Liver (tissue), 9 donors: ENCODE results near the gene XYLT1. TPM values are rescaled to one million over a fixed set of nuclear protein-coding genes. Genes with fewer than 3 reads are reported as not detected.
"Not testable (repeated sequence)": the region's sequence is repeated elsewhere in the genome, so short reads cannot be mapped to it uniquely, and the experiment has no call there.

Source experiments
- DNase-seq: peaks from one replicate; pipeline ENCODE4 v3.0.0-alpha.2; 2017; ENCODE audit warnings: low spot score
- H3K27ac ChIP-seq, 2 donors: one replicate each; pipeline ENCODE4 v1.7.0; 2013; ENCODE audit warnings: inconsistent platforms in 2 of 2, low read length in 2 of 2, control low read depth in 1 of 2, low read depth in 1 of 2, mild to moderate bottlenecking in 1 of 2
- H3K27me3 ChIP-seq, 4 donors: one replicate each; pipeline versions ENCODE4 v1.6.1 to v1.7.0; 2013; ENCODE audit warnings: low read length in 3 of 4, inconsistent platforms in 1 of 4, mild to moderate bottlenecking in 1 of 4, moderate library complexity in 1 of 4; ENCODE audit not compliant: control insufficient read depth in 4 of 4, insufficient read depth in 4 of 4
- H3K36me3 ChIP-seq, 4 donors: one replicate each; pipeline versions ENCODE4 v1.6.1 to v1.7.0; 2013; ENCODE audit warnings: low read length in 3 of 4, mild to moderate bottlenecking in 3 of 4, low read depth in 1 of 4, moderate library complexity in 1 of 4; ENCODE audit not compliant: control insufficient read depth in 4 of 4, insufficient read depth in 3 of 4
- H3K4me1 ChIP-seq, 4 donors: one replicate each; pipeline versions ENCODE4 v1.6.1 to v1.7.0; 2013; ENCODE audit warnings: low read length in 3 of 4, mild to moderate bottlenecking in 3 of 4, moderate library complexity in 1 of 4; ENCODE audit not compliant: control insufficient read depth in 4 of 4, insufficient read depth in 4 of 4
- H3K4me3 ChIP-seq, 3 donors: one replicate each; pipeline versions ENCODE4 v1.6.1 to v1.7.0; 2013; ENCODE audit warnings: low read length in 3 of 3, control low read depth in 1 of 3, low read depth in 1 of 3, mild to moderate bottlenecking in 1 of 3
- H3K9ac ChIP-seq, 2 donors: one replicate each; pipeline ENCODE4 v1.7.0; 2013; ENCODE audit warnings: low read length in 2 of 2, mild to moderate bottlenecking in 2 of 2, moderate library complexity in 2 of 2, control low read depth in 1 of 2, low read depth in 1 of 2
- H3K9me3 ChIP-seq, 4 donors: one replicate each; pipeline versions ENCODE4 v1.6.1 to v1.7.0; 2013; ENCODE audit warnings: low read length in 3 of 4; ENCODE audit not compliant: control insufficient read depth in 4 of 4
- EGR1 ChIP-seq, 2 donors: IDR thresholded peaks; 2 replicates each; pipeline ENCODE4 v1.6.1; 2016 to 2018; ENCODE audit warnings: antibody characterized with exemption in 2 of 2, low read depth in 2 of 2
- FOXA1 ChIP-seq: IDR thresholded peaks from 2 replicates; pipeline ENCODE4 v1.6.1; 2016; ENCODE audit warnings: antibody characterized with exemption
- FOXA2 ChIP-seq: IDR thresholded peaks from 2 replicates; pipeline ENCODE4 v1.6.1; 2016; ENCODE audit warnings: antibody characterized with exemption
- GABPA ChIP-seq, 2 donors: IDR thresholded peaks in 1 of 2; conservative IDR thresholded peaks in 1 of 2; 2 replicates each; pipeline ENCODE4 v1.6.1; 2016; ENCODE audit warnings: antibody characterized with exemption in 2 of 2, mild to moderate bottlenecking in 1 of 2, moderate library complexity in 1 of 2
- HNF4A ChIP-seq, 2 donors: conservative IDR thresholded peaks; 2 replicates each; pipeline ENCODE4 v1.6.1; 2016; ENCODE audit warnings: antibody characterized with exemption in 2 of 2, mild to moderate bottlenecking in 2 of 2
- HNF4G ChIP-seq: IDR thresholded peaks from 2 replicates; pipeline ENCODE4 v1.6.1; 2016; ENCODE audit warnings: antibody characterized with exemption
- NR2F2 ChIP-seq: IDR thresholded peaks from 2 replicates; pipeline ENCODE4 v1.6.1; 2016; ENCODE audit warnings: antibody characterized with exemption
- RAD21 ChIP-seq, 2 donors: IDR thresholded peaks; 2 replicates each; pipeline ENCODE4 v1.6.1; 2016; ENCODE audit warnings: antibody characterized with exemption in 2 of 2, mild to moderate bottlenecking in 2 of 2
- RXRA ChIP-seq, 2 donors: IDR thresholded peaks; 2 replicates each; pipeline ENCODE4 v1.6.1; 2017 to 2018; ENCODE audit warnings: antibody characterized with exemption in 2 of 2, mild to moderate bottlenecking in 1 of 2
- SP1 ChIP-seq: IDR thresholded peaks from 2 replicates; pipeline ENCODE4 v1.6.1; 2018; ENCODE audit warnings: antibody characterized with exemption, mild to moderate bottlenecking
- WGBS: extraction: QIAGEN DNeasy Blood & Tissue Kit; methylation state at CpG from one replicate; pipeline ENCODE4 v1.1.7; 2013; 5-methylcytosine and 5-hydroxymethylcytosine counted together
- polyA plus RNA-seq, 2 donors: library from polyadenylated mRNA; stranded (reverse) in 1 of 2; unstranded in 1 of 2; fragments of 200-250 nt in 1 of 2; fragments of >200 nt in 1 of 2; fragmentation: Nextera tagmentation in 1 of 2; extraction: Ambion mirVana in 1 of 2; gene quantifications; one replicate each; pipeline versions ENCODE4 v1.2.1 to v1.2.3, GENCODE V29; 2013 to 2015
- total RNA-seq, 2 donors: library from RNA; depleted of rRNA; stranded (reverse); fragments of >200 nt; gene quantifications; one replicate each; pipeline ENCODE4 v1.2.3, GENCODE V29; 2014
- TF ChIP-seq, protein P1 (sequence below): fragments of 150-350 bp; IDR thresholded peaks from 2 replicates; pipeline ENCODE4 v1.5.1; 2017; ENCODE audit warnings: improper control_type of control experiment, low read depth, low read length; ENCODE audit not compliant: missing input control
- TF ChIP-seq, protein P2 (sequence below): IDR thresholded peaks from 2 replicates; pipeline ENCODE4 v1.6.1; 2016; ENCODE audit warnings: antibody characterized with exemption
- TF ChIP-seq, protein P3 (sequence below): IDR thresholded peaks from 2 replicates; pipeline ENCODE4 v1.6.1; 2016; ENCODE audit warnings: antibody characterized with exemption, mild to moderate bottlenecking
- donor health status: healthy.
- donor health status: healthy.
- donor health status: healthy.
- donor health status: healthy.
- donor health status: healthy.

XYLT1 gene
- total and polyA plus RNA-seq, 4 donors = 0.25 to 2.3 (median 0.53) TPM

DNA sequence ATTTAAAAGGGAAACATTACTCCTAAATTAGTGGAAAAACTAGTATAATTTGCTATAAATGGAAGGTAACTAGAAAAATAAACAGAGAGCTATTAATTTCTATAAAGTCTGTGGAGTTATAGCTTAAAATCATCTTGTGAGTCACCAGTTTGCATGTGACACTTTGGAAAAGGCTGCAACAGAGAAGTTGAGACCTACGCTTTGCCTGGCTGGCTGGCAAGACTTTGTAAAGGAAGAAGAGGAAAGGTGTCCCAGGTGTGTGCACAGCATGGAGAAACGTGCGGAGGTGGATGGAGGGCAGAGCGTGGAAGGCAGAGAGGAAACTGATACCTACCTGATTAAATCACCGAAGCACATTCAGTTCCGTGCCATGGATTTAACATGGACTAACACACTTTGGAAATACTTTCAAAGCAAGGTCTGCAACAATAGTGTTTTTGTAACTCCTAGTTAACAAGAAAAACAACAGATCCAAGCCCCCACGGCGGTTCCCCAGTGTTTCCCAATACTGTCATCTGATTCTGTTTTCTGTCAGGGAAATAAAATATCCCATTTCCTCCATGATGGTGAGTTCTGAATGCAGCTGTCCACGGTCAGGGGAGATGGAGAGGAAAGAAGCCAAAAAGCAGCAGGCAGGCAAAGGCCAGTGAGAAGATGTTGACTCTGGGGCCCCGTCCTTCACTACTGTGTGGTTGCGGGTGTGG lies 134.8 kb downstream of the XYLT1 start:
- Histone ChIP-seq H3K36me3 (no peaks in the 10 kb centered on the region), H3K4me3 (no peak overlapping the region), H3K4me1 (no peaks in the 10 kb centered on the region), H3K27ac (no peak overlapping the region), H3K27me3 (no peaks in the 10 kb centered on the region), H3K9ac (no peak overlapping the region), H3K9me3 (no peaks in the 10 kb centered on the region)
- no peak for DNase-seq
- TF ChIP-seq GABPA (IDR thresholded peaks at IDR 0.05 in 1 of 2, conservative IDR thresholded peaks at IDR 0.05 in 1 of 2) = no peak
- no peak for TF ChIP-seq FOXA1
- TF ChIP-seq SP1 = no peak
- no peak for TF ChIP-seq FOXA2
- no peak for TF ChIP-seq EGR1 (IDR thresholded peaks at IDR 0.05; ENCODE audit: low read depth in 2 of 2)
- no peak for TF ChIP-seq RXRA (IDR thresholded peaks at IDR 0.05)
- TF ChIP-seq NR2F2 = no peak
- WGBS = 78% methylated on average over 11 of the region's 11 CpGs

DNA sequence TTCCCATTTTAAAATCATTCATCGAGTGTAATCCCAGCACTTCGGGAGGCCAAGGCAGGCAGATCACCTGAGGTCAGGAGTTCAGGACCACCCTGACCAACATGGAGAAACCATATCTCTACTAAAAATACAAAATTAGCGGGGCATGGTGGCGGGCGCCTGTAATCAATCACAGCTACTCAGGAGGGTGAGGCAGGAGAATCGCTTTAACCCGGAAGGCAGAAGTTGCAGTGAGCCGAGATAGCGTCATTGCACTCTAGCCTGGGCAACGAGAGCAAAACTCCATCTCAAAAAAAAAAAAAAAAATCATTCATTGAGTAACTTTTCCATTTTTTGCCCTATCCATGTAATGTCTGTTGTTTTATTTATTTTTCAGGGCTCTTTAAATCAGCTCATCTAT lies 135.4 kb downstream of the XYLT1 start:
- H3K9me3 ChIP-seq, H3K27ac ChIP-seq, H3K9ac ChIP-seq, H3K4me1 ChIP-seq, H3K36me3 ChIP-seq, DNase-seq, H3K27me3 ChIP-seq, H3K4me3 ChIP-seq: not testable (repeated sequence)
- 81% methylated on average over 10 of the region's 10 CpGs for WGBS

DNA sequence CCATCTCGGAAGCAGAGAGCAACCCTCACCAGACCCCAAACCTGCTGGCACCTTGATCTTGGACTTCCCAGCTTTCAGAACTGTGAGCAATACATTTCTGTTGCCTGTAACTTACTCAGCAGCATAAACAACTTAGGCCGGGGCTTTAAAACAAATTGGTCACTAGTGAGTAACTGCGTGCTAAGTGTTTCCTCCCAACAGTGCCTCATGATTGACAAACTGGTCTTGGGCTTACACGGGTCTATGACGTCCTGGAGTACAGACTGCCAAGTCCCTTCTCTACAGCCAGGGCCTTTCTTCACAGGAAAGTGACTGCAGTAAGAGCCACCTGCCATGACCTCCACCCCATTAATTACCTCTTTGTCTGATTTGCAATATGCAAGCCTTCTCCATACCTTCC lies 136.7 kb downstream of the XYLT1 start:
- no peak for TF ChIP-seq NR2F2
- TF ChIP-seq, protein P1, sequence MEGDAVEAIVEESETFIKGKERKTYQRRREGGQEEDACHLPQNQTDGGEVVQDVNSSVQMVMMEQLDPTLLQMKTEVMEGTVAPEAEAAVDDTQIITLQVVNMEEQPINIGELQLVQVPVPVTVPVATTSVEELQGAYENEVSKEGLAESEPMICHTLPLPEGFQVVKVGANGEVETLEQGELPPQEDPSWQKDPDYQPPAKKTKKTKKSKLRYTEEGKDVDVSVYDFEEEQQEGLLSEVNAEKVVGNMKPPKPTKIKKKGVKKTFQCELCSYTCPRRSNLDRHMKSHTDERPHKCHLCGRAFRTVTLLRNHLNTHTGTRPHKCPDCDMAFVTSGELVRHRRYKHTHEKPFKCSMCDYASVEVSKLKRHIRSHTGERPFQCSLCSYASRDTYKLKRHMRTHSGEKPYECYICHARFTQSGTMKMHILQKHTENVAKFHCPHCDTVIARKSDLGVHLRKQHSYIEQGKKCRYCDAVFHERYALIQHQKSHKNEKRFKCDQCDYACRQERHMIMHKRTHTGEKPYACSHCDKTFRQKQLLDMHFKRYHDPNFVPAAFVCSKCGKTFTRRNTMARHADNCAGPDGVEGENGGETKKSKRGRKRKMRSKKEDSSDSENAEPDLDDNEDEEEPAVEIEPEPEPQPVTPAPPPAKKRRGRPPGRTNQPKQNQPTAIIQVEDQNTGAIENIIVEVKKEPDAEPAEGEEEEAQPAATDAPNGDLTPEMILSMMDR = no peak
- TF ChIP-seq RAD21 (IDR thresholded peaks at IDR 0.05) = no peak
- no peak for TF ChIP-seq HNF4G
- TF ChIP-seq EGR1 (IDR thresholded peaks at IDR 0.05; ENCODE audit: low read depth in 2 of 2) = no peak
- H3K9ac ChIP-seq = no peak overlapping the region
- no peaks in the 10 kb centered on the region for H3K4me1 ChIP-seq
- H3K4me3 ChIP-seq = no peak overlapping the region
- no peaks in the 10 kb centered on the region for H3K9me3 ChIP-seq
- H3K27me3 ChIP-seq = no peaks in the 10 kb centered on the region
- H3K36me3 ChIP-seq = no peaks in the 10 kb centered on the region
- DNase-seq = no peak
- no peak overlapping the region for H3K27ac ChIP-seq
- whole genome bisulfite sequencing = 83% methylated on average over 5 of the region's 5 CpGs

DNA sequence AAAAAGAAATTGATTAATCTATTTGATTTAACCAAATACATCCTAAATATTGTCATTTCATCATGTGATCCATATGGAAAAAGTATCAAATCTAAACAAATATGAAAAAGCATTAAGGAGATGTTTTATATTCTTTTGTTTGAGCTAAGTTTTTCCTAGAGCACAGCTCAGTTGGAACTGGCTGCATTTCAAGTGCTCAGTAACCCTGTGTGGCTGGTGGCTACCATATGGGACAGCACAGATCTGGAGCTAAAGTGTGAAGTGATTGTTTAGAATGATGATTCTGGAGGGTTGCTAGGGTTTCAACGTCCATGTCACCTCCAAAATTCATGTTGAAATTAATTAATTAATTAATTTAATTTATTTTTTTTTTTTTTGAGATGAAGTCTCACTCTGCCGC lies 137.5 kb downstream of the XYLT1 start:
- no peak overlapping the region for H3K27ac ChIP-seq
- no peaks in the 10 kb centered on the region for H3K4me1 ChIP-seq
- WGBS = 77% methylated on average over 2 of the region's 2 CpGs
- H3K36me3 ChIP-seq = no peaks in the 10 kb centered on the region
- DNase-seq = no peak
- H3K4me3 ChIP-seq = no peak overlapping the region
- no peak overlapping the region for H3K9ac ChIP-seq
- no peaks in the 10 kb centered on the region for H3K27me3 ChIP-seq
- no peaks in the 10 kb centered on the region for H3K9me3 ChIP-seq
- TF ChIP-seq, protein P2, sequence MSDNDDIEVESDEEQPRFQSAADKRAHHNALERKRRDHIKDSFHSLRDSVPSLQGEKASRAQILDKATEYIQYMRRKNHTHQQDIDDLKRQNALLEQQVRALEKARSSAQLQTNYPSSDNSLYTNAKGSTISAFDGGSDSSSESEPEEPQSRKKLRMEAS = no peak
- no peak for TF ChIP-seq HNF4G
- no peak for TF ChIP-seq EGR1 (IDR thresholded peaks at IDR 0.05; ENCODE audit: low read depth in 2 of 2)
- TF ChIP-seq HNF4A (conservative IDR thresholded peaks at IDR 0.05) = no peak
- TF ChIP-seq FOXA1 = no peak
- TF ChIP-seq GABPA (IDR thresholded peaks at IDR 0.05 in 1 of 2, conservative IDR thresholded peaks at IDR 0.05 in 1 of 2) = no peak
- TF ChIP-seq RXRA (IDR thresholded peaks at IDR 0.05) = no peak
- TF ChIP-seq, protein P1 = no peak
- no peak for TF ChIP-seq SP1
- TF ChIP-seq NR2F2 = no peak
- TF ChIP-seq, protein P3, sequence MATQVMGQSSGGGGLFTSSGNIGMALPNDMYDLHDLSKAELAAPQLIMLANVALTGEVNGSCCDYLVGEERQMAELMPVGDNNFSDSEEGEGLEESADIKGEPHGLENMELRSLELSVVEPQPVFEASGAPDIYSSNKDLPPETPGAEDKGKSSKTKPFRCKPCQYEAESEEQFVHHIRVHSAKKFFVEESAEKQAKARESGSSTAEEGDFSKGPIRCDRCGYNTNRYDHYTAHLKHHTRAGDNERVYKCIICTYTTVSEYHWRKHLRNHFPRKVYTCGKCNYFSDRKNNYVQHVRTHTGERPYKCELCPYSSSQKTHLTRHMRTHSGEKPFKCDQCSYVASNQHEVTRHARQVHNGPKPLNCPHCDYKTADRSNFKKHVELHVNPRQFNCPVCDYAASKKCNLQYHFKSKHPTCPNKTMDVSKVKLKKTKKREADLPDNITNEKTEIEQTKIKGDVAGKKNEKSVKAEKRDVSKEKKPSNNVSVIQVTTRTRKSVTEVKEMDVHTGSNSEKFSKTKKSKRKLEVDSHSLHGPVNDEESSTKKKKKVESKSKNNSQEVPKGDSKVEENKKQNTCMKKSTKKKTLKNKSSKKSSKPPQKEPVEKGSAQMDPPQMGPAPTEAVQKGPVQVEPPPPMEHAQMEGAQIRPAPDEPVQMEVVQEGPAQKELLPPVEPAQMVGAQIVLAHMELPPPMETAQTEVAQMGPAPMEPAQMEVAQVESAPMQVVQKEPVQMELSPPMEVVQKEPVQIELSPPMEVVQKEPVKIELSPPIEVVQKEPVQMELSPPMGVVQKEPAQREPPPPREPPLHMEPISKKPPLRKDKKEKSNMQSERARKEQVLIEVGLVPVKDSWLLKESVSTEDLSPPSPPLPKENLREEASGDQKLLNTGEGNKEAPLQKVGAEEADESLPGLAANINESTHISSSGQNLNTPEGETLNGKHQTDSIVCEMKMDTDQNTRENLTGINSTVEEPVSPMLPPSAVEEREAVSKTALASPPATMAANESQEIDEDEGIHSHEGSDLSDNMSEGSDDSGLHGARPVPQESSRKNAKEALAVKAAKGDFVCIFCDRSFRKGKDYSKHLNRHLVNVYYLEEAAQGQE = no peak
- TF ChIP-seq FOXA2 = no peak
